Measurements from ENCODE around the gene RBMX.

RBMX gene

DNA sequence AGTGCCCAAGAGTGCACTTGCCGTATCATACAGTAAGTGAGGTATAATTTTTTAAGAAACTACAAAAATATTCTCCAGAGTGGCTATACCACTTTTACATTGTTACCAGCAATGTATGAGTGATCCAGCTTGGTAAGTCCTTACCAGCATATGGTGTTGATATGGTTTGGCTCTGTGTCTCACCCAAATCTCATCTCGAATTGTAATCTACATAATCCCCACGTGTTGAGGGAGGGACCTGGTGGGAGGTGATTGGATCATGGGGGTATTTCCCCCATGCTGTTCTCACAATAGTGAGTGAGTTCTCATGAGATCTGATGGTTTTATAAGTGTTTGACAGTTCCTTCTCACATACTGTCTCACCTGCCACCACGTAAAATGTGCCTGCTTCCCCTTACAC lies 44.8 kb downstream of the RBMX start:
- DNase-seq (ENCODE audit: low read depth) = no peak

GRCh38 chrX:136829413-136829812 lies 51.1 kb downstream of the RBMX start:
- DNase-seq (ENCODE audit: low read depth) = no peak

DNA sequence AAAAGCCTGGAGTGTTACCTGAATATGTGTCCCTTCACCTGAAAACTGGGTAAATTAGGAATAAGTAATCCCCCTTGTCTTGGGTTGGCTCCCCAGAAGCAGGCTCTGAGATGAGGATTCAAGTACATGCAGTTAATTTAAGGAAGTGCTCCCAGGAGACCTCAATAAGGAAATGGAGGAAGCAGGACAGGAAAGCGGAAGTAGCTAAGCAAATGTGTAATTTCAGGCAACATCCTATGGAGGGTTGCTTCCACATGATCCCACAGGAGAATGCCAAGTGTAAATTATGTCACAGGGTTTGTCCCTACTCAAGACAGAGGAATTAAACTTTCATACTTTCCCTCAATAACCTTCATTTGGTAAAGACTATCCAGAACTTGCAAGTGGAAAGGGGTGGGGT lies 51.7 kb downstream of the RBMX start:
- DNase-seq (ENCODE audit: low read depth) = no peak

- DNase-seq (ENCODE audit: low read depth) = no peak
These were observed 53.5 kb downstream of the RBMX start for GRCh38 chrX:136827026-136827425.

DNA sequence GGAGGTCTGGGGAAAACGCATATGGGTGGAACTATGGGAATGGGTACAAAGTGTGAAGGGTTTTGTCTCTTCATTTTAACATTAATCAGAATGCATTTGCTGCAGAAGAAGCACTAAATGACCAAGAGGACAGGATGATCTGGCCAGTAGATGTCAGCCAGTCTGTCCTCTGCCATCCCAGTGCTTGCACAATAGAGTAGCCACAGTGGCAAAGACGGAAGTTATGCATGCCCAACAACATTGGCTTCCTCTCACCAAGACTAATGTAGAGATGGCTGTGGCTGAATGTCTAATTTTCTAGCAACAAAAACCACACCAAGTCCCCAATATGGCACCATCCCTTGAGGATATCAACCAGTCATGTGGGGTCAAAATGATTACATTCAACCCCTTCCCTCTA lies 54.8 kb downstream of the RBMX start:
- DNase-seq (ENCODE audit: low read depth) = no peak

All from T follicular helper cell (primary cell).